B cell (primary cell): ENCODE data around the gene CLCN3.
"Not testable (repeated sequence)": the region's sequence is repeated elsewhere in the genome, so short reads cannot be mapped to it uniquely, and the experiment has no call there.

Experiments
- CTCF ChIP-seq: fragments of 200-600 bp; IDR thresholded peaks from one replicate; pipeline ENCODE4 v1.8.0; 2022; ENCODE audit warnings: antibody characterized with exemption, mild to moderate bottlenecking
- EZH2 ChIP-seq: IDR thresholded peaks from 2 replicates; pipeline ENCODE4 v1.6.1; 2012; ENCODE audit warnings: borderline replicate concordance, low read depth, mild to moderate bottlenecking, moderate library complexity, low read length; ENCODE audit not compliant: insufficient read depth, poor library complexity, severe bottlenecking

GRCh38 chr4:169678951-169679591, 58.7 kb downstream of the CLCN3 start:
- not testable (repeated sequence) for TF ChIP-seq CTCF, EZH2
